HepG2 (cell line): ENCODE results near the gene SLC22A23.

Experiments
- HDAC6 ChIP-seq: fragments of 200-600 bp; sonication (generic); IDR thresholded peaks from 2 replicates; pipeline ENCODE4 v1.7.0; 2017; ENCODE audit warnings: mild to moderate bottlenecking, antibody characterized with exemption, low read length, low read depth
- MTA3 ChIP-seq: sonication (generic); formaldehyde crosslinking; IDR thresholded peaks from 2 replicates; pipeline ENCODE4 v1.4.0; 2020; ENCODE audit warnings: missing genetic modification reagents
- POLR2A ChIP-seq, 2 experiments: IDR thresholded peaks; 2 replicates each; pipeline ENCODE4 v1.6.1; 2011; ENCODE audit warnings: low read depth in 2 of 2, low read length in 2 of 2, mild to moderate bottlenecking in 1 of 2, moderate library complexity in 1 of 2; ENCODE audit not compliant: insufficient read depth in 1 of 2
- SRF ChIP-seq: IDR thresholded peaks from 2 replicates; pipeline ENCODE4 v1.6.1; 2011; ENCODE audit warnings: mild to moderate bottlenecking, low read depth, low read length, moderate library complexity
- ZNF124 ChIP-seq: sonication (generic); formaldehyde crosslinking; IDR thresholded peaks from 2 replicates; pipeline ENCODE4 v1.4.0; 2020; ENCODE audit warnings: missing genetic modification reagents
- TF ChIP-seq, protein P1 (sequence below): sonication (generic); formaldehyde crosslinking; IDR thresholded peaks from 2 replicates; pipeline ENCODE4 v1.5.0; 2020; ENCODE audit warnings: missing genetic modification reagents, mild to moderate bottlenecking, borderline replicate concordance

DNA sequence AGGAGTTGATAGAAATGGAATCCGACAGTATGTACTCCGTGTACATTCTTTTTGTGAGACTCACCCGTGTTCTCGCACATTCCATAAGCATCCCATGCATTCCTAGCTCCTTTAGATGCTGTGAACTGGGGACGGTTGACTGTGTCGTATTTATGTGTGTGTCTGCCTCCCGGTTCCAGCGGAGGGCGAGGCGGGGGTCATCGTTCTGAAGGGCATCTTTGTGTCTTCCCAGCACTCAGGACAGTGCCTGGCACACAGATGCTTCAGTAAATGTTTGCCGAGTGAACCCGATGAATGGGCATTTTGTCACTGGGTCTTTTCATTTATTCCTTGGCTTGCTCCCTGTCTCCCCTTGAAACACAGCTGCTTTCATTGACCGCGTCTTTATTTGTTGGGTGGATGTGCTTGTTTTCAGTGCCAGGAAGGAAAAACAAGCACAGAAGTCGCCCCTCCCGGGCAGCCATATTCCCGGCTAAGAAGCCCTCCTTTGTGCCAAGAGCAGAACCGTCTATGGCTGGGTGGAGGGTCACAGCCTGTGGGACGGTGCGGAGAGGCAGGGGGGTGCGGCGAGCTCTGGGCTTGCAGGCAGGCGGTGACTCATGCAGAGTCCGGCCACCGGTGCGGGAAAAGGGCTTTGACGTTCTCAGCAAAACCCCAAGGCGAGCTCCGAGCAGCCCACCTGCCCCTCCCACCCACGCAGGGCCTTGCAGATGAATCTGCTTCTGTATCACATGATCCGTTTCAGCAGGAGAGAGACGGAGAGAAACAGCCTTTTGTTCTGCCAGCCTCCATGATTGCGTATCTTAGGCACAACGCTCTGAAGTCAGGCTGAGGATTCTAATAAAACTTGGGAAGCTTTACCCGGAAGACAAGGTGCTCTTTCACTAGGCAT, 209.3 kb downstream of the SLC22A23 start:
- TF ChIP-seq ZNF124 (CRISPR knock-in tag) (no peak), MTA3 (CRISPR knock-in tag) (no peak), POLR2A (IDR thresholded peaks at IDR 0.05; ENCODE audit: insufficient read depth in 1 of 2, low read depth in 2 of 2, low read length in 2 of 2) (no peak), SRF (no peak), HDAC6 (no peak)
- TF ChIP-seq, protein P1, sequence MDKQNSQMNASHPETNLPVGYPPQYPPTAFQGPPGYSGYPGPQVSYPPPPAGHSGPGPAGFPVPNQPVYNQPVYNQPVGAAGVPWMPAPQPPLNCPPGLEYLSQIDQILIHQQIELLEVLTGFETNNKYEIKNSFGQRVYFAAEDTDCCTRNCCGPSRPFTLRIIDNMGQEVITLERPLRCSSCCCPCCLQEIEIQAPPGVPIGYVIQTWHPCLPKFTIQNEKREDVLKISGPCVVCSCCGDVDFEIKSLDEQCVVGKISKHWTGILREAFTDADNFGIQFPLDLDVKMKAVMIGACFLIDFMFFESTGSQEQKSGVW (CRISPR knock-in tag), result no peak
